ENCODE results near the gene IRS1.

IRS1 gene

DNA sequence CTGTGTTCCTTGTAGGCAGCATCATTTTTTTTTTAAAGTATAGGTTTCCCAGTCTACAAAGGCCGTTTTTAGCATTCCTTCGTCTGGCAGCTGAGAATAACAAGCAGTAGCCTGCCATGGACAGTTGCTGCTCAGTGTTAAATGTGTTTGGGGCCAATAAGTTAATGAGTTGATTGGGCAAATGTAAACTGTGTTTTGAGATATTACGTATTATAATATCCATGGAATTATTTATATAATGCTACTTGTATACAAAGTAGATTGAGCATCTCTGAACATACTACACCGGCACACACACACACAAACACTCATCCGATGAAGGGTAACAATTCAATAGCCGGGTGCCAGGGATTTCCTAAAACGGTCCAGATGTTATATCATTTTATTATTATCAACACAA is 97.2 kb downstream of the IRS1 start:
- H3K27me3 ChIP-seq (ENCODE audit: low read depth, low read length): 0 out of 2 replicates have a peak, but pooled peaks cover 11% of the 10 kb centered on the region
- H3K27ac ChIP-seq (ENCODE audit: low read length): no peak overlapping the region
- H3K9ac ChIP-seq (ENCODE audit: low read length): no peak overlapping the region
- H3K4me3 ChIP-seq (ENCODE audit: low read length): no peak overlapping the region
- TF ChIP-seq EZH2phosphoT487 (IDR thresholded peaks at IDR 0.05; ENCODE audit: low read depth): no peak
- no peak for TF ChIP-seq CTCF (IDR thresholded peaks at IDR 0.05; ENCODE audit: low read depth, low read length)
- no peak overlapping the region for H3K4me2 ChIP-seq (ENCODE audit: low read length)
- H4K20me1 ChIP-seq (ENCODE audit: insufficient read depth, low read length): no peaks in the 10 kb centered on the region
- peaks cover 9% of the 10 kb centered on the region for H3K4me1 ChIP-seq (ENCODE audit: low read length)
- no peak overlapping the region for H2AFZ ChIP-seq (ENCODE audit: low read depth, low read length)
- H3K79me2 ChIP-seq (ENCODE audit: low read length): no peaks in the 10 kb centered on the region
- no peaks in the 10 kb centered on the region for H3K36me3 ChIP-seq (replicated peaks; ENCODE audit: low read depth, low read length)
- no peaks in the 10 kb centered on the region for H3K9me3 ChIP-seq (ENCODE audit: insufficient read depth, low read length)

- no peaks in the 10 kb centered on the region for H3K79me2 ChIP-seq (ENCODE audit: low read length)
- no peak overlapping the region for H2AFZ ChIP-seq (ENCODE audit: low read depth, low read length)
- no peak overlapping the region for H3K4me2 ChIP-seq (ENCODE audit: low read length)
- no peak overlapping the region for H3K27ac ChIP-seq (ENCODE audit: low read length)
- no peak overlapping the region for H3K9ac ChIP-seq (ENCODE audit: low read length)
- H3K27me3 ChIP-seq (ENCODE audit: low read depth, low read length): 0 out of 2 replicates have a peak, but pooled peaks cover 11% of the 10 kb centered on the region
- H3K36me3 ChIP-seq (replicated peaks; ENCODE audit: low read depth, low read length): no peaks in the 10 kb centered on the region
- no peak for TF ChIP-seq EZH2phosphoT487 (IDR thresholded peaks at IDR 0.05; ENCODE audit: low read depth)
- no peak overlapping the region for H3K4me3 ChIP-seq (ENCODE audit: low read length)
- H4K20me1 ChIP-seq (ENCODE audit: insufficient read depth, low read length): no peaks in the 10 kb centered on the region
- H3K9me3 ChIP-seq (ENCODE audit: insufficient read depth, low read length): no peaks in the 10 kb centered on the region
- peaks cover 9% of the 10 kb centered on the region for H3K4me1 ChIP-seq (ENCODE audit: low read length)
These were observed 98.6 kb downstream of the IRS1 start for GRCh38 chr2:226701052-226701451.

DNA sequence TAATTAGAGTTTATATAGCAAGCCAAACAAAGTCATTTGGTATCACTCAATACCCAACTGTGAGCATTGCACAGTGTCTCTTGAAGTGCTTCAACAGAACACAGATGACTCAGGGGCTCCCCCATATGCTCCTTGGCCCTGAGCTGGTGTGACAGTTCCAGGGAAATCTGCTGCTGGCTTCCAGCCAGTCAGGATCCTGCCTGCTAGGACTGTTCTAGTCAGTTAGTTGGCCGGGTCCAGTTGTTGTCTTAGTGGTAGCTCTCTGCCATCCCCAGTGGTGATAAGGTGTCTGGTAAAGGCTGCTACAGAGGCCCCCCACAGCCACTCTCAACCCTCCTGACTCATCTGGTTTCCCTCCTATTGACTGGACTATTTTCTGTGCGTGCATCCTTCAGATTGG is 100.3 kb downstream of the IRS1 start:
- Histone ChIP-seq H3K9me3 (ENCODE audit: insufficient read depth, low read length) (no peaks in the 10 kb centered on the region), H3K4me3 (ENCODE audit: low read length) (no peak overlapping the region), H3K79me2 (ENCODE audit: low read length) (no peaks in the 10 kb centered on the region), H3K4me1 (ENCODE audit: low read length) (peaks cover 9% of the 10 kb centered on the region), H3K27ac (ENCODE audit: low read length) (no peak overlapping the region), H2AFZ (ENCODE audit: low read depth, low read length) (no peak overlapping the region), H3K27me3 (ENCODE audit: low read depth, low read length) (0 out of 2 replicates have a peak, but pooled peaks cover 11% of the 10 kb centered on the region), H4K20me1 (ENCODE audit: insufficient read depth, low read length) (no peaks in the 10 kb centered on the region), H3K4me2 (ENCODE audit: low read length) (no peak overlapping the region), H3K9ac (ENCODE audit: low read length) (no peak overlapping the region), H3K36me3 (replicated peaks; ENCODE audit: low read depth, low read length) (no peaks in the 10 kb centered on the region)
- TF ChIP-seq EZH2phosphoT487 (IDR thresholded peaks at IDR 0.05; ENCODE audit: low read depth): no peak
- no peak for TF ChIP-seq CTCF (IDR thresholded peaks at IDR 0.05; ENCODE audit: low read depth, low read length)

DNA sequence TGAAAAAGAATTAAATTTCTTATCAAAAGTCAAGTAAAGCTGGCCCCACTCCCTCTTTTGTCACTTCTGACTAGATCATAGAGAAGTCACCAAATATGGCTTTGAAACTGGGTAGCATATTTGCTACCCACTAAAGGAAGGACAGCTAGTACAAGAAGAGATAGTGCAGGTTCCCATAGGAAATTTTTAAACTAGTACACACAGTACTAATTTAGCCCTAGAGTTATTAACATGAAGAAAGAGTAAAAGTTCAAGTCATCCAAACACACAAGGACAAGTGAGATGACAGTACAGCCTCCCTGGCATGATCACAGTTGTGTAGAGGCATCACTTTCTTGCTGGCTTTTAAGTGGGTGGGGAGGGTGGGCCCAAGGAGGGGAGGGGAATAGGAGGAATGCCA is 100.9 kb downstream of the IRS1 start:
- Histone ChIP-seq H3K79me2 (ENCODE audit: low read length) (no peaks in the 10 kb centered on the region), H3K27ac (ENCODE audit: low read length) (no peak overlapping the region), H3K9ac (ENCODE audit: low read length) (no peak overlapping the region), H3K9me3 (ENCODE audit: insufficient read depth, low read length) (no peaks in the 10 kb centered on the region), H3K4me3 (ENCODE audit: low read length) (no peak overlapping the region), H4K20me1 (ENCODE audit: insufficient read depth, low read length) (no peaks in the 10 kb centered on the region), H3K4me2 (ENCODE audit: low read length) (no peak overlapping the region), H3K4me1 (ENCODE audit: low read length) (peaks cover 9% of the 10 kb centered on the region), H3K27me3 (ENCODE audit: low read depth, low read length) (0 out of 2 replicates have a peak, but pooled peaks cover 10% of the 10 kb centered on the region), H2AFZ (ENCODE audit: low read depth, low read length) (no peak overlapping the region), H3K36me3 (replicated peaks; ENCODE audit: low read depth, low read length) (no peaks in the 10 kb centered on the region)
- TF ChIP-seq EZH2phosphoT487 (IDR thresholded peaks at IDR 0.05; ENCODE audit: low read depth) (no peak), CTCF (IDR thresholded peaks at IDR 0.05; ENCODE audit: low read depth, low read length) (no peak)
